Rectal smooth muscle tissue (tissue), 1 donor: ENCODE results near the gene IL1RAPL1.

Source experiments
- H3K27ac ChIP-seq: one replicate; pipeline ENCODE4 v1.7.0; 2013; ENCODE audit warnings: low read depth, low read length, inconsistent platforms
- H3K27me3 ChIP-seq: one replicate; pipeline ENCODE4 v1.7.0; 2013; ENCODE audit warnings: low read length; ENCODE audit not compliant: control insufficient read depth, insufficient read depth
- H3K36me3 ChIP-seq: one replicate; pipeline ENCODE4 v1.7.0; 2013; ENCODE audit warnings: low read length; ENCODE audit not compliant: control insufficient read depth, insufficient read depth
- H3K4me1 ChIP-seq: one replicate; pipeline ENCODE4 v1.7.0; 2013; ENCODE audit warnings: low read length; ENCODE audit not compliant: control insufficient read depth, insufficient read depth
- H3K4me3 ChIP-seq: one replicate; pipeline ENCODE4 v1.7.0; 2013; ENCODE audit warnings: low read length
- H3K9ac ChIP-seq: one replicate; pipeline ENCODE4 v1.7.0; 2013; ENCODE audit warnings: low read length

IL1RAPL1 gene

DNA sequence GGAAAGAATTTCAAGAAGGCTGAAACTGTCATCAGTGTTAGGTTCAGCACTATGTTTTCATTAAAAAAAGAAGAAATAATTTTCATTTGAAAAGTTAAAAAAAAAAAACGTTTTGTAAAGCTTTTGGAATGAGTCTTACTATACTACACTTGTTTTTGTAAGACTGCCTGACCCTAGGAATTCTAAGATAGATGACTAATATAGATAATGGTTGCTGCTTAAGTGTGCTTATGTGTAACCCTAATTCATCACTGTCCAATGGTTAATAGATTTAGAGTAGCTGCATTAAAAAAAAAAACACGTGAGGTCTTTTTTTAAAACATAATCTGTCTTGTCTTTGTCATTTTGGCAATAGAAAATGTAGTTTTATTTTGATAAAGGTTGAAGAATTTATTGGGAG is 323.2 kb downstream of the IL1RAPL1 start:
- H3K27me3 ChIP-seq = no peaks in the 10 kb centered on the region
- H3K9ac ChIP-seq = no peak overlapping the region
- no peak overlapping the region for H3K27ac ChIP-seq
- H3K4me1 ChIP-seq = no peaks in the 10 kb centered on the region
- H3K36me3 ChIP-seq = no peaks in the 10 kb centered on the region
- H3K4me3 ChIP-seq = no peak overlapping the region

DNA sequence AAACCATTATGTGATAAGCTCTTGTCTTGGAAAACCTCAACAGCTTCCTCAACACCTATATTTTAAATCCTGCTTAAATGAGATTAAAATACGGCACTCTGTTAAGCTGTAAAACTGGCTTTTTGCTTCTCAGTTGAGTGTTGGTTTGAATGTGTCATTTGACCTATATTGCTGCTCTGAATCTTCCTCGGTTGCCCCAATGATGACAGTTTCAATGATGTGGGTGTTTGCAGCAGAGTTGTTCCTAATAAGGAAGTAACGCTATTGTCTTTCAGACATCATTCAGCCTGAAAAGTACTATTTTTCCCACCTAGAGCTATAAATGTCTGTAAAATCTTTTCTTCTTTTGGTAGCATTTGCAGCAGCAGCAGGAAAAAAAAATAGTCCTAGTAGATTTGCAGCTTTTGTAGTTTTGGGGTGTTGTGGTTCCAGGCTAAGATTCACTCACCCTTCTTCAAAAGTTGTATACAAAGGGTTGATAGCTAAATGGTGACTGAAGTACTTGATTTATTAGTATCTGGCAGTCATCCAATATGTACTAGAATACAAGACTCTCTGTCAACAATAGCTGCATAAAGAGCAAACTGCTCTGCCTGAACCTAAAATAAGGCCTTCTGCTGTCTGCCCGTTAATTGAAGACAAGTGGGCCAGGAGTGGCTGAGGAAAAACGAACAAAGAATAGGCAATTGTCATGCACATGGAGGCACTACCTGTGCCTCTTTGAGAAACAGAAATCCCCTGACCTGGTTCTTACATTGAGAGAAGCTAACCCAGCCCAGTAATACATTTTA is 333.1 kb downstream of the IL1RAPL1 start:
- Histone ChIP-seq H3K4me3 (no peak overlapping the region), H3K9ac (no peak overlapping the region), H3K4me1 (no peaks in the 10 kb centered on the region), H3K36me3 (no peaks in the 10 kb centered on the region), H3K27ac (no peak overlapping the region), H3K27me3 (no peaks in the 10 kb centered on the region)

DNA sequence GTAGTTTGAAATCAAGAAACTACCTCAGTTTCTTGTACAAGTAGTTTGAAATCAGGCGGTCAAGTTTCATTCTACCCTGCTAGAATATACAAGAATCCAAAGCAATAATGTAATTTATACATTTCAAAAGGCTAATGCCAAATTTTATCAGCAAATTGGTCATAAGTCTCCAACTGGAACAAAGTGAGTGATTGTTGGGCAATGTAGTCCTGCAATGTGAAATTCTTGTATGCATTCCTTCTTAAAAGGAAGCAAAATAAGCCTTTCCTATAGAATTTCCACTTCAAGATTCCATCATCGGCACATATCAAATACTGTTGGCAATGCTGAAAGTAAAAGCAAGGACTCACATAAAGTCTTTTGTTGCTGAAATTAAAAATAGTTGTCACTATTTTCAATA is 334.9 kb downstream of the IL1RAPL1 start:
- Histone ChIP-seq H3K9ac (no peak overlapping the region), H3K27ac (no peak overlapping the region), H3K4me1 (no peaks in the 10 kb centered on the region), H3K27me3 (no peaks in the 10 kb centered on the region), H3K4me3 (no peak overlapping the region), H3K36me3 (no peaks in the 10 kb centered on the region)

DNA sequence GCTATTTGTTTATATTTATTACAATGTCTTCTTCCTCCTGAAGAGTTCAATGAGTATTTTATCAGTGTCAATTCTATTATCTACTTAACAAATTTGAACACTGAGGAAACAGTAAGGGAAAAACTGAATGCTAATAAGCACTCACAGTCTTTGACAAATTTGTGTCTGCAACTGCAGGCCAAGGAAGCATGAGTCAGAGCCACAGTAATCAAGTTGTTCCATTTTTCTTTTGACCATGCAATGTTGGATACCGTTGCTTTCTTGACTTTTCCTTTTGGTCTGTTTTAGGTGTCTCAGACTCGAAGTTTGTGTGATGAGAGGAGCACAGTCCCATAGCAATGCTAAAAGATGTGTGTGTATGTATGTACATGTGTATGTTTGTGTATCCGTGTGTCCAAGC is 359.6 kb downstream of the IL1RAPL1 start:
- no peak overlapping the region for H3K27ac ChIP-seq
- no peaks in the 10 kb centered on the region for H3K4me1 ChIP-seq
- H3K9ac ChIP-seq = no peak overlapping the region
- no peaks in the 10 kb centered on the region for H3K36me3 ChIP-seq
- no peaks in the 10 kb centered on the region for H3K27me3 ChIP-seq
- no peak overlapping the region for H3K4me3 ChIP-seq

DNA sequence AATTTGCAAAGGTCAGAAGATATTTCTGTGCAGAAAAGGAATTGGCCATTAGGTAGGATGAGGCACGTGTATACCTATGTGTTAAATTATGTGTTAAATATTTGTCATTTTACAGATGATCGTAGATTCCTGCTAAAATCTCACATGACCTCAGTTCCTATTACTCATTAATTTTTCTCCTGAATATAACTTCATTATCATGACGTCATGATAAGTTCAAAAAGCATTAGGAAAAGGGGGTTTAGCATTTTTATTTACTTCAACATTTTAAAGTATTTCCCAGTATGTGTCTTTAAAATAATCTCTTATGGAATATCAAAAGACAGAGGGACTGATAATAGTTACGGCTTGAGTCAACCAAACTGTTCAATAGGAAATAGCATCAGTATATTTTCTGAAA is 372.8 kb downstream of the IL1RAPL1 start:
- Histone ChIP-seq H3K36me3 (no peaks in the 10 kb centered on the region), H3K9ac (no peak overlapping the region), H3K4me3 (no peak overlapping the region), H3K27ac (no peak overlapping the region), H3K4me1 (no peaks in the 10 kb centered on the region), H3K27me3 (no peaks in the 10 kb centered on the region)

DNA sequence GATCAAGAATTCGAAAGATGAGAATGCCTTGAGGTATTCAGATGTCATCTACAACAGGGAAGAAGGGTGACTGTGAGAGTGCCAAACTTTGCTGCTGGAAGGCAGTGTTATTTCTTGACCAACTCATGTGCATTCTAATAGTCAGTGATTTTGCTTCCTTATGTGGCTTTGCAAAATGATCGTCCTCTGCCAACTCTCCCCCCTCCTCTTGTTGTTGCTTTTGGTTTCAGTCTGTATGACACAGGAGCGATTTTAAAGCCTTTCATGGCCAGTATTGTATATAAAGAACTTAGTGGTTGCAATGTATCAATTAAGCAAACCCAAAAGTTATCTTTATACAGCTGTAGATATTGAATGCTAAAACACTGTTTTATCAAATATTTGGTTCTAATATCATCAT is 379.1 kb downstream of the IL1RAPL1 start:
- no peaks in the 10 kb centered on the region for H3K27me3 ChIP-seq
- peak overlapping the region; percentile 2 for H3K4me3 ChIP-seq
- no peaks in the 10 kb centered on the region for H3K36me3 ChIP-seq
- no peak overlapping the region for H3K27ac ChIP-seq
- H3K4me1 ChIP-seq = no peaks in the 10 kb centered on the region
- no peak overlapping the region for H3K9ac ChIP-seq

DNA sequence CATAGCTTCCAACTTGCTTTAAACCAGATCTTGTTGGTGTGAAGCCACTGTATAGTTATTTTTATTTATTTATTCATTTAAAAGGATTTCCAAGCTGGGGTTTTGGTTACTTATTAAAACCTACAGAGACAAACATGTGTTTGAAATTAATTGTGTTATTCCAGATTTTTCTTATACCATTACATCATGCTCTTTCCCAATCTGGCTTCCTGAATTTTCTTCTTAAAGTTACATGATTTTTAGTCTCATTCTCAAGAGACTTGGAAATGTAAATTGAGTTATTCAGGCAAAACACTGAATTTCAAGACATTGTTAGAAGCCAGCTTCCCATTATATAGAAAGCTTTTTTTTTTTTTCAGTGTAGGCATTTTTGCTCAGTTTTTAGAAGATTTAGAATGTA is 381.9 kb downstream of the IL1RAPL1 start:
- Histone ChIP-seq H3K27ac (no peak overlapping the region), H3K4me3 (no peak overlapping the region), H3K27me3 (no peaks in the 10 kb centered on the region), H3K4me1 (no peaks in the 10 kb centered on the region), H3K36me3 (no peaks in the 10 kb centered on the region), H3K9ac (no peak overlapping the region)

DNA sequence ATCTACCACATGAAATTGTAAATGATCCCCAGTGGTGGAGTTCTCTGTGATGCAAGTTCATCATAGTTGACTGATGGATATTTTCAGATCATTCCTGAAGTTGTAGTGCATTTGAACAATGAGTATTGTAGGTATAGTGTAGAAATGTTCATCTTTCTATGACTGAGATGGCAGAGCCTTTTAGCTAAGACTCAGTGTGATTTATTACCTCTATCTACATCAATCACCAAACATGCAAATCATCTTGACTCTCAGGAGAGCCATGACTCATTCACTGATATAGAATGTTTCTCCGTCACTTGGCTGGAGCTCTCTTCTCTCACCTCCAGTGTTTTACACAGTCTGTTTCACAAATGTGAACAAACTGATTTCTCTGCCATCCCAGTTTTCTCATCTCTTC is 392.6 kb downstream of the IL1RAPL1 start:
- H3K9ac ChIP-seq = no peak overlapping the region

DNA sequence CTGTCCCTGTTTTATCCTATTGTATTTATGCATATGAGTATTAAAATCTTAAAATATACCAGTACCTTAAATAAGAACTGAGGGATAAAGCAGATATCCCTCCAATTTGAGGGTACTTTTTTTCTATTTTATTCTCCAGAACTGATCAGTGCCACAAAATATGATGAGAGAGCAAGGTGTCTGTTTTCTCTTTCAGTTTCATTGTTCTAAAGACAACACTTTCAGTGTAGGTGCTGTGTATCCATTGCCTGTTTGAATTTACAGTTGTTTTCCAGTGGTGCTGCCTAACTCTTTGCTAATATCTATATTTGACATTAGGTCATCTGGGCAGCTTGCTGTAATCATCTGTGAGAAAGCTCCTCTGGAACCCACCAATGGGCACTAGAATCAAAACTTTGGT is 394.7 kb downstream of the IL1RAPL1 start:
- Histone ChIP-seq H3K4me1 (no peaks in the 10 kb centered on the region), H3K36me3 (no peaks in the 10 kb centered on the region), H3K4me3 (no peak overlapping the region), H3K27me3 (no peaks in the 10 kb centered on the region), H3K27ac (no peak overlapping the region), H3K9ac (no peak overlapping the region)

More for the DNA sequence above, 392.6 kb downstream of the IL1RAPL1 start:
- H3K36me3 ChIP-seq = no peaks in the 10 kb centered on the region
- no peaks in the 10 kb centered on the region for H3K27me3 ChIP-seq
- H3K4me3 ChIP-seq = no peak overlapping the region
- no peaks in the 10 kb centered on the region for H3K4me1 ChIP-seq
- H3K27ac ChIP-seq = no peak overlapping the region

DNA sequence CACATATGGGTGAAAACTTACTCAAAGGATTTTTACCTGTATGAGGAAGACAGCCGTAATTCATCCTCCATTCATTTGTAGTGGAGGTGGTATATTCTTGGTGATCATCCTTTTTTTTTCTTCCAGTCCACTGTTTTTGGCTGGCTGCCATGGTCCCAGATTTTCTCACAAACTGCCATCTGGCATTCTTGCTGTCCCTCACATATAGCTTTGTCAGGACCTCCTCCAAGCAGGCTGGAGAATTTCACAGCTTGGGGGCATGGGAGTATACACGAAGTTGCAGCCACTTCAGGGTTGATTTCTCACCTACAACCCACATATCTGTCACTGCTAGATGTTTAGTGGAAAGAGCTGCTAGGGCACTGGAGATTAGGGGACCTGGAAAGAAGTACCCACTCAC is 401.0 kb downstream of the IL1RAPL1 start:
- no peaks in the 10 kb centered on the region for H3K36me3 ChIP-seq
- no peak overlapping the region for H3K4me3 ChIP-seq
- no peaks in the 10 kb centered on the region for H3K4me1 ChIP-seq
- H3K27ac ChIP-seq = no peak overlapping the region
- no peak overlapping the region for H3K9ac ChIP-seq
- H3K27me3 ChIP-seq = no peaks in the 10 kb centered on the region

DNA sequence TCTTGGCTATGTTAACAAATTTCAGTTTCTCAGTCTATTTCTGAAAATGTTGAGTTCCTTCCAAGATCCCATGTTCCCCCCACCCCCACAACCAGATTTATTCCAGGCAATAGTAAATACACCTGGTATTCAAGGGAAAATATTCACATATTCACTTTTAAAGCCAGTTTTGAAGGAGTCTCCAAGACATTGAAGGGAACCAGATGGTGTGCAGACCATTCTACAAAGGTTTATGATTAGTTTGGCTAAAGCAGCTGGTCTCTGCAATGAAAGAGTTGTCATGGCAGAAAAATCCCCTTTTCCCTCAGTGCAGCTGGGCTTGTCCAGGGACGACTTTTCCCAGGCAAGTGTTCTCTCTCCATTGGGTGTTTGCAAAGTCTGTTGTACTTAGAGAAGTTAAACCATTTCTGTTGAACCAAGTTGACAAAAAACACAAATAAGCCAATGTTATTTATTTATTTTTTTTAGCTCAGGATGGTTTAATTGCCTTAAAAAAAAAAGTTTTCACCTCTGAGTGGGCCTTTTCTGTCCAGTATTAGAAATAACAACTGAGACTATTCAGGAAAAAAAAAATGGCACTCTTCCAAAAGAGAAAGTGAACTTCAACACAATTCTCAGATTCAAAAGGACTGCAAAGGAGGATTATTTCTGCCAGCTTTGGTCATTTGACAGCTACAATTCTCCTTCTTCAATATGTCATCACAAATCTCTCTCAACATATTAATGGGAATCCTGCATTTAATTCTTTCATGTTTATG is 410.6 kb downstream of the IL1RAPL1 start:
- Histone ChIP-seq H3K36me3 (no peaks in the 10 kb centered on the region), H3K27me3 (no peaks in the 10 kb centered on the region), H3K4me3 (no peak overlapping the region), H3K4me1 (no peaks in the 10 kb centered on the region), H3K9ac (no peak overlapping the region), H3K27ac (no peak overlapping the region)

DNA sequence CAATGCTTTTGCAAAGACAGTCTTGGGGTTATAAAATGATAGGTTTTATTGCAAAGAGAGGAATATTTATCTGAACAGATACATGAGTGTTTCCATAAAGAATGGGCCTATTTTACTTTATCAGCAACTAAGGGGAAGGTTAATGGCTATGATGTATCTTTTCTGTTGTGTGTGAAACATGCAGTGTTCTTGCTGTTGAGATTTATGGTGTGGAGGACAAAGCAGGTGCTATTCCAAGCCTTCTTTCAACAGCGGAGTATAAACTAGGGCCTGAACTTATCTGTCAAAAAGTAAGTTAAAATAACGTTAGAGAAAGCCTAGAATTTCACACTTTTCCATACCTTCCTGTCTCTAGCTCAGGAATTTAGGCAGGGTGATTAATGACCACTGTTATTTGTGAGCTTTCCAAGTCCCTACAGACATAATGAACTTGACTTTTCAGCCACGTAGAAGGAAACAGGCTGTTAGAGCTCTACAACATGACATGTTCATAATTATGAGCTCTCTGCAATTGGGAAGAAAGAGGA is 411.4 kb downstream of the IL1RAPL1 start:
- Histone ChIP-seq H3K4me3 (no peak overlapping the region), H3K27ac (no peak overlapping the region), H3K9ac (no peak overlapping the region), H3K27me3 (no peaks in the 10 kb centered on the region), H3K36me3 (no peaks in the 10 kb centered on the region), H3K4me1 (no peaks in the 10 kb centered on the region)
